Measurements from ENCODE around the gene ANXA1. TPM values are rescaled to one million over a fixed set of nuclear protein-coding genes. Genes with fewer than 3 reads are reported as not detected.

The ANXA1 gene
- total RNA-seq, 2 experiments from 2014 or later, result 310 to 317 TPM

DNA sequence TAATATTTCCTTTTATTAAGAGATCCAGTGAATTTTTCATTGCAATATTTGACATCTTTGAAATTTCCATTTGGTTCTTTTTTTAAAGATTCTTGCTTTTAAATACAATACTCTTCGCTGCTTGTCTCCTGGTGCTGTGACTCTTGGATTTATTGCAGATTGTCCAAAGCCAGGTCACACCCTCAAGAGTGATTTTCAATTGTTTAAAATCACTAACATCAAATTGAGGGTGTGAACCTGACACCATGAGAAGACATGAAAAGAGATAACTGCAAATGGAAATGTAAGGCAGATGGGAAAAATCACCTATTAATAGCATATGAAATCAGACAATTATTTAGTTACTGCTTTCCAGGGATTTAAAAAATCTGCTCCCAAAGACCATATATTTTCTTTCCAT, 42.6 kb downstream of the ANXA1 start:
- intact Hi-C loops (cut with DNase I, micrococcal nuclease), result no loop called here
- no peak overlapping the region for H3K27ac Mint-ChIP-seq

DNA sequence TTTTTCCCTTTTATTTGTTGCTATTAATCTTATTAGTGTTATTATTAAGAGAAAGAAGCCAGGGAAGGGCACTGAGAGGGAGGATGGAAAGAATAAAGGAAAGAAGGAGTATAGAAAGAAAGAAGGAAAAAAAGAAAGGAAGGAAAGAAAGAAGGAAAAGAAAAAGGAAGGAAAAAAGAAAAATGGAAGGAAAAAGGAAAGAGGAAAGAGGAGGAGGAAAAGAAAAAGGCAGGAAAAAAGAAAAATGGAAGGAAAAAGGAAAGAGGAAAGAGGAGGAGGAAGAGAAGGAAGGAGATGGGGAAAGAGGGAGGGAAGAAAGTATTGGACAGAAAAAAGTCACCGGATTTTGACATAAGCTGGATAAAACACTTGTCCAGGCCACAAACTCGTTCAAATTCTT, 47.8 kb downstream of the ANXA1 start:
- Mint-ChIP-seq H3K27me3 (peaks cover 27% of the 10 kb centered on the region), H3K4me1 (ENCODE audit: low read depth) (no peaks in the 10 kb centered on the region), H3K4me3 (no peak overlapping the region), H3K27ac (no peak overlapping the region), H3K9me3 (no peaks in the 10 kb centered on the region), H3K36me3 (ENCODE audit: low read depth) (no peaks in the 10 kb centered on the region)
- no peaks in the 10 kb centered on the region for H3K36me3 ChIP-seq (ENCODE audit: insufficient read depth, low read length)
- ChIA-PET POLR2A (no interaction called here), CTCF (no interaction called here)
- no peak overlapping the region for H3K27ac ChIP-seq (ENCODE audit: low read depth in 1 of 2, low read length in 2 of 2)
- no peaks in the 10 kb centered on the region for H3K9me3 ChIP-seq (ENCODE audit: control insufficient read depth in 1 of 2, insufficient read depth in 1 of 2, low read length in 2 of 2)
- intact Hi-C loops (cut with DNase I, micrococcal nuclease), result no loop called here
- H3K27me3 ChIP-seq (ENCODE audit: control insufficient read depth in 1 of 2, insufficient read depth in 2 of 2, low read length in 2 of 2), result peaks cover 0 to 10% of the 10 kb centered on the region in 2 experiments
- H3K4me3 ChIP-seq (ENCODE audit: low read length), result no peak overlapping the region
- TF ChIP-seq CTCF (IDR thresholded peaks at IDR 0.05), result no peak
- no peaks in the 10 kb centered on the region for H3K4me1 ChIP-seq (ENCODE audit: insufficient read depth, low read length)
- ATAC-seq (ENCODE audit: poor library complexity) (no peak), DNase-seq (no peak)

More for the DNA sequence above, 42.6 kb downstream of the ANXA1 start:
- CTCF ChIA-PET, result no interaction called here
- no peaks in the 10 kb centered on the region for H3K36me3 Mint-ChIP-seq (ENCODE audit: low read depth)
- Histone ChIP-seq H3K4me3 (ENCODE audit: low read length) (no peak overlapping the region), H3K4me1 (ENCODE audit: insufficient read depth, low read length) (no peaks in the 10 kb centered on the region), H3K27ac (ENCODE audit: low read depth in 1 of 2, low read length in 2 of 2) (no peak overlapping the region), H3K9me3 (ENCODE audit: control insufficient read depth in 1 of 2, insufficient read depth in 1 of 2, low read length in 2 of 2) (no peaks in the 10 kb centered on the region), H3K36me3 (ENCODE audit: insufficient read depth, low read length) (no peaks in the 10 kb centered on the region), H3K27me3 (ENCODE audit: control insufficient read depth in 1 of 2, insufficient read depth in 2 of 2, low read length in 2 of 2) (peaks cover 0 to 5% of the 10 kb centered on the region in 2 experiments)
- TF ChIP-seq CTCF (IDR thresholded peaks at IDR 0.05), result no peak
- DNase-seq, result no peak
- POLR2A ChIA-PET, result no interaction called here
- H3K9me3 Mint-ChIP-seq, result no peaks in the 10 kb centered on the region
- H3K27me3 Mint-ChIP-seq, result peaks cover 14% of the 10 kb centered on the region
- ATAC-seq (ENCODE audit: poor library complexity), result no peak
- H3K4me3 Mint-ChIP-seq, result no peak overlapping the region
- H3K4me1 Mint-ChIP-seq (ENCODE audit: low read depth), result no peaks in the 10 kb centered on the region

DNA sequence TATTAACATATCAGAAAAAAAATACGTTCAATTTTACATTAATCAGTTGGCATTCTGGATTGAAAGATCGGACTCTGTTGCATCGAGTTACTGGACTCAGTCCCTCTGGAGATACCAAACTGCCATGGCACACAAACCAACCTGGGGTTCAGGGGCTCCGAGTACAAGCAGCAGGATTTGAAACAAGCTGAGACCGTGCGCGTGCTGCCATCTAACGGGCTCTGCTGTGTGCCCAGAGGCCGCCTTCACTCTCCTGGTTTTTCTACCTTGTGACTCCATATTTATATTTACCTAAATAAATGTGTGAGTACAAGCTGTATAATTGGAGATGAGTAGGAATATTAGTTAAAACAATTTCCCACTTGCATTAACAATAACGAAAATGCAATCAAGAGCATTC, 48.2 kb downstream of the ANXA1 start:
- H3K4me1 Mint-ChIP-seq (ENCODE audit: low read depth), result no peaks in the 10 kb centered on the region
- TF ChIP-seq CTCF (IDR thresholded peaks at IDR 0.05), result no peak
- H3K27ac Mint-ChIP-seq, result no peak overlapping the region
- ATAC-seq (ENCODE audit: poor library complexity) (no peak), DNase-seq (no peak)
- POLR2A ChIA-PET, result no interaction called here
- H3K36me3 Mint-ChIP-seq (ENCODE audit: low read depth), result no peaks in the 10 kb centered on the region
- H3K9me3 Mint-ChIP-seq, result no peaks in the 10 kb centered on the region
- Histone ChIP-seq H3K4me3 (ENCODE audit: low read length) (no peak overlapping the region), H3K4me1 (ENCODE audit: insufficient read depth, low read length) (no peaks in the 10 kb centered on the region), H3K27ac (ENCODE audit: low read depth in 1 of 2, low read length in 2 of 2) (no peak overlapping the region), H3K27me3 (ENCODE audit: control insufficient read depth in 1 of 2, insufficient read depth in 2 of 2, low read length in 2 of 2) (peaks cover 0 to 10% of the 10 kb centered on the region in 2 experiments), H3K36me3 (ENCODE audit: insufficient read depth, low read length) (no peaks in the 10 kb centered on the region), H3K9me3 (ENCODE audit: control insufficient read depth in 1 of 2, insufficient read depth in 1 of 2, low read length in 2 of 2) (no peaks in the 10 kb centered on the region)
- CTCF ChIA-PET, result interaction anchor here (1.4 to 1.6 kb wide), 2 partner anchors 9 to 92 kb away, joined by 3 to 4 read pairs; no protein-coding TSS in a partner anchor
- intact Hi-C loops (cut with DNase I, micrococcal nuclease), result no loop called here
- peaks cover 27% of the 10 kb centered on the region for H3K27me3 Mint-ChIP-seq
- H3K4me3 Mint-ChIP-seq, result no peak overlapping the region
